Measurements from ENCODE around the gene SDE2. TPM values are rescaled to one million over a fixed set of nuclear protein-coding genes. Genes with fewer than 3 reads are reported as not detected.

The SDE2 gene
- total RNA-seq, 4 donors from 2014 or later = 19.7 to 37.2 (median 26.5) TPM

- H3K9me3 ChIP-seq = no peaks in the 10 kb centered on the region
- no peaks in the 10 kb centered on the region for H3K36me3 ChIP-seq
- DNase-seq (ENCODE audit: low spot score in 2 of 2) = no peak
- TF ChIP-seq POLR2A (IDR thresholded peaks at IDR 0.05) (no peak), POLR2AphosphoS5 (IDR thresholded peaks at IDR 0.05) (no peak), EP300 (IDR thresholded peaks at IDR 0.05) (no peak)
- TF ChIP-seq, protein P1, sequence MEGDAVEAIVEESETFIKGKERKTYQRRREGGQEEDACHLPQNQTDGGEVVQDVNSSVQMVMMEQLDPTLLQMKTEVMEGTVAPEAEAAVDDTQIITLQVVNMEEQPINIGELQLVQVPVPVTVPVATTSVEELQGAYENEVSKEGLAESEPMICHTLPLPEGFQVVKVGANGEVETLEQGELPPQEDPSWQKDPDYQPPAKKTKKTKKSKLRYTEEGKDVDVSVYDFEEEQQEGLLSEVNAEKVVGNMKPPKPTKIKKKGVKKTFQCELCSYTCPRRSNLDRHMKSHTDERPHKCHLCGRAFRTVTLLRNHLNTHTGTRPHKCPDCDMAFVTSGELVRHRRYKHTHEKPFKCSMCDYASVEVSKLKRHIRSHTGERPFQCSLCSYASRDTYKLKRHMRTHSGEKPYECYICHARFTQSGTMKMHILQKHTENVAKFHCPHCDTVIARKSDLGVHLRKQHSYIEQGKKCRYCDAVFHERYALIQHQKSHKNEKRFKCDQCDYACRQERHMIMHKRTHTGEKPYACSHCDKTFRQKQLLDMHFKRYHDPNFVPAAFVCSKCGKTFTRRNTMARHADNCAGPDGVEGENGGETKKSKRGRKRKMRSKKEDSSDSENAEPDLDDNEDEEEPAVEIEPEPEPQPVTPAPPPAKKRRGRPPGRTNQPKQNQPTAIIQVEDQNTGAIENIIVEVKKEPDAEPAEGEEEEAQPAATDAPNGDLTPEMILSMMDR (IDR thresholded peaks at IDR 0.05) = no peak
- H3K4me3 ChIP-seq = no peak overlapping the region
- H3K4me1 ChIP-seq = peaks cover 3% of the 10 kb centered on the region
- H3K27ac ChIP-seq = no peak overlapping the region
- 99% methylated on average over 5 of the region's 5 CpGs for WGBS
- no peaks in the 10 kb centered on the region for H3K27me3 ChIP-seq
Observed at GRCh38 chr1:225934711-225935110, 64.4 kb downstream of the SDE2 start.

- DNase-seq (ENCODE audit: low spot score in 2 of 2) = no peak
- 81% methylated on average over 2 of the region's 2 CpGs for WGBS
- no peaks in the 10 kb centered on the region for H3K9me3 ChIP-seq
- H3K4me3 ChIP-seq = no peak overlapping the region
- no peaks in the 10 kb centered on the region for H3K27me3 ChIP-seq
- H3K27ac ChIP-seq = no peak overlapping the region
- no peaks in the 10 kb centered on the region for H3K4me1 ChIP-seq
- TF ChIP-seq EP300 (IDR thresholded peaks at IDR 0.05) = no peak
- TF ChIP-seq, protein P1 (IDR thresholded peaks at IDR 0.05) = no peak
- no peak for TF ChIP-seq POLR2AphosphoS5 (IDR thresholded peaks at IDR 0.05)
- TF ChIP-seq POLR2A (IDR thresholded peaks at IDR 0.05) = no peak
- H3K36me3 ChIP-seq = no peaks in the 10 kb centered on the region
Observed at GRCh38 chr1:225933072-225933471, 66.1 kb downstream of the SDE2 start.

Other genes with a start within 250 kb of the SDE2 start
- 100 to 1,000 TPM; 139 to 162 (median 144) TPM for gene SRP9, start 221.5 kb downstream of the SDE2 start, total RNA-seq
- 10 to 100 TPM; 30.3 to 72.8 (median 53.7) TPM for gene EPHX1, start 189.2 kb downstream of the SDE2 start, total RNA-seq
- gene TMEM63A, start 117.0 kb downstream of the SDE2 start, total RNA-seq = 100 to 1,000 TPM in 1 of 4 donors, 10 to 100 TPM in 3; 32.6 to 162 (median 48.9) TPM
- gene LEFTY1, start 110.2 kb downstream of the SDE2 start, total RNA-seq = not detected
- gene PYCR2, start 75.1 kb downstream of the SDE2 start, total RNA-seq = 10 to 100 TPM; 28.8 to 53.8 (median 43.3) TPM
- under 1 TPM in 1 of 4 donors, not detected in 3; 0.26 TPM for gene LEFTY2, start 58.1 kb downstream of the SDE2 start, total RNA-seq
- gene H3-3A, start 63.4 kb upstream of the SDE2 start, total RNA-seq = 100 to 1,000 TPM; 224 to 510 (median 444) TPM
- 10 to 100 TPM; 38.0 to 64.5 (median 42.4) TPM for gene ACBD3, start 187.4 kb upstream of the SDE2 start, total RNA-seq
- under 1 TPM in 1 of 4 donors, not detected in 3; 0.45 TPM for gene MIXL1, start 224.3 kb upstream of the SDE2 start, total RNA-seq